Left lung (tissue), 10 donors: Measurements from ENCODE around the gene BIRC3. TPM values are rescaled to one million over a fixed set of nuclear protein-coding genes. Genes with fewer than 3 reads are reported as not detected.

Experiments
- ATAC-seq: fragments of 200-7000 bp; cut with Tn5 transposase; one replicate; pipeline ENCODE4 v1.9.1; 2020; ENCODE audit warnings: moderate library complexity
- DNase-seq, 4 donors: peaks; one replicate each; pipeline ENCODE4 v3.0.0-alpha.2; 2013 to 2020
- H3K27ac ChIP-seq, 2 donors: fragments of 200-600 bp; sonication (generic) in 1 of 2; one replicate each; pipeline versions ENCODE4 v1.5.0 to v1.8.0; 2020 to 2021
- H3K27me3 ChIP-seq, 2 donors: fragments of 200-600 bp; sonication (generic) in 1 of 2; one replicate each; pipeline versions ENCODE4 v1.5.0 to v1.8.0; 2020 to 2021
- H3K36me3 ChIP-seq, 2 donors: fragments of 200-600 bp; sonication (generic) in 1 of 2; one replicate each; pipeline versions ENCODE4 v1.5.0 to v1.8.0; 2020 to 2021
- H3K4me1 ChIP-seq, 2 donors: fragments of 200-600 bp; one replicate each; pipeline ENCODE4 v1.8.0; 2021
- H3K4me3 ChIP-seq, 2 donors: fragments of 200-600 bp; sonication (generic) in 1 of 2; one replicate each; pipeline versions ENCODE4 v1.5.0 to v1.8.0; 2020 to 2021; ENCODE audit warnings: mild to moderate bottlenecking in 1 of 2
- H3K9me3 ChIP-seq, 2 donors: fragments of 200-600 bp; sonication (generic) in 1 of 2; one replicate each; pipeline versions ENCODE4 v1.5.0 to v1.8.0; 2020 to 2021
- intact Hi-C, 2 donors: fragments of 100-400 bp; cut with DNase I; formaldehyde crosslinking; loops; one replicate each; pipeline versions ENCODE4 v1.11.2 to v1.14.2; 2022
- polyA plus RNA-seq, 6 donors: library from polyadenylated mRNA; unstranded; fragments of 120-200 nt; gene quantifications; one replicate each; pipeline ENCODE4 v1.2.1, GENCODE V29; 2013; ENCODE audit not compliant: insufficient read length in 6 of 6
- total RNA-seq, 2 donors: library from RNA; stranded (reverse); fragmentation: NEBNext Ultra II Directional; extraction: Animal tissue kit (Norgen Biotek cat#: 25700); gene quantifications; one replicate each; pipeline ENCODE4 v1.2.1, GENCODE V29; 2021
- TF ChIP-seq, protein P1 (sequence below), 2 donors: fragments of 200-600 bp; sonication (generic) in 1 of 2; IDR thresholded peaks; one replicate each; pipeline versions ENCODE4 v1.5.0 to v1.8.0; 2021; ENCODE audit warnings: antibody characterized with exemption in 2 of 2
- donor health status: DM: no; HTN: yes; CAD: no.
- donor health status: DM: no; HTN: no; CAD: no.

Gene BIRC3
- total and polyA plus RNA-seq, 8 donors: 3.2 to 28.1 (median 4.5) TPM

DNA sequence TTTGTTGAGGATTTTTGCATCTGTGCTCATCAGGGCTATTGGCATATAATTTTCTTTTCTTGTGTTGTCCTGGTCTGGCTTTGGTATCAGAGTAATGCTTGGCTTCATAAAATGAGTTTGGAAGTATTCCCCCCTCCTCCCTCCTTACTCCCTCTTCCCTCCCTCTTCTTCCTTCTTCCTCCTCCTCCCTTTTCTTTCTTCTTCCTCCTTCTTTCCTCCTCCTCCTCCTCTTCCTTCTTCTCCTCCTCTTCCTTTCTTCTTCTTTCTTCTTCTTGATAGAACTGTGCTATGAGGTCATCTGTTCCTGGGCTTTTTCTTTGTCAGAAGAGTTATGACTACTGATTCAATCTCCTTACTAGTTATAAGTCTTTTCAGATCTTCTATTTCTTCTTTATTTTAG lies 39.8 kb downstream of the BIRC3 start:
- intact Hi-C loops: no loop called here

DNA sequence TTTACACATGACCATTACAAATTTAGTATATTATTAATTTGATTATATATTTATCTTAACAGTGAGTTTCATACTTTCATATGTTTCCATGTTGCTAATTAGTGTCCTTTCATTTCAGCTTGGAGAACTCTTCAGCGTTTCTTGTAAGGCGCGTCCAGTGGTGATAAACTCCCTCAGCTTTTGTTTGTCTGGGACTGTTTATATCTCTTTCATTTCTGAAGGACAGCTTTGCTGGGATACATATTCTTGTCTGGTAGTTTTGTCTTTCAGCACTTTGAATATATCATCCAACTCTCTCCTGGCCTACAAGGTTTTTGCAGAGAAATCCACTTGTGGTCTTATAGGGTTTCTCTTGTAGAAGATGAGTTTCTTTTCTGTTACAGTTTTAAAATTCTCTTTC lies 42.1 kb downstream of the BIRC3 start:
- no peaks in the 10 kb centered on the region for H3K9me3 ChIP-seq
- H3K36me3 ChIP-seq: peaks cover 4 to 59% of the 10 kb centered on the region in 2 donors
- no peaks in the 10 kb centered on the region for H3K27me3 ChIP-seq
- H3K4me3 ChIP-seq: no peak overlapping the region
- DNase-seq (no peak), ATAC-seq (no peak)
- no peaks in the 10 kb centered on the region for H3K4me1 ChIP-seq
- intact Hi-C loops: no loop called here
- H3K27ac ChIP-seq: no peak overlapping the region
- TF ChIP-seq, protein P1, sequence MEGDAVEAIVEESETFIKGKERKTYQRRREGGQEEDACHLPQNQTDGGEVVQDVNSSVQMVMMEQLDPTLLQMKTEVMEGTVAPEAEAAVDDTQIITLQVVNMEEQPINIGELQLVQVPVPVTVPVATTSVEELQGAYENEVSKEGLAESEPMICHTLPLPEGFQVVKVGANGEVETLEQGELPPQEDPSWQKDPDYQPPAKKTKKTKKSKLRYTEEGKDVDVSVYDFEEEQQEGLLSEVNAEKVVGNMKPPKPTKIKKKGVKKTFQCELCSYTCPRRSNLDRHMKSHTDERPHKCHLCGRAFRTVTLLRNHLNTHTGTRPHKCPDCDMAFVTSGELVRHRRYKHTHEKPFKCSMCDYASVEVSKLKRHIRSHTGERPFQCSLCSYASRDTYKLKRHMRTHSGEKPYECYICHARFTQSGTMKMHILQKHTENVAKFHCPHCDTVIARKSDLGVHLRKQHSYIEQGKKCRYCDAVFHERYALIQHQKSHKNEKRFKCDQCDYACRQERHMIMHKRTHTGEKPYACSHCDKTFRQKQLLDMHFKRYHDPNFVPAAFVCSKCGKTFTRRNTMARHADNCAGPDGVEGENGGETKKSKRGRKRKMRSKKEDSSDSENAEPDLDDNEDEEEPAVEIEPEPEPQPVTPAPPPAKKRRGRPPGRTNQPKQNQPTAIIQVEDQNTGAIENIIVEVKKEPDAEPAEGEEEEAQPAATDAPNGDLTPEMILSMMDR (IDR thresholded peaks at IDR 0.05): no peak

More for the DNA sequence above, 39.8 kb downstream of the BIRC3 start:
- TF ChIP-seq, protein P1 (IDR thresholded peaks at IDR 0.05): no peak
- no peak for ATAC-seq
- H3K36me3 ChIP-seq: peaks cover 0 to 56% of the 10 kb centered on the region in 2 donors
- no peak for DNase-seq
- H3K4me3 ChIP-seq: no peak overlapping the region
- H3K9me3 ChIP-seq: no peaks in the 10 kb centered on the region
- H3K4me1 ChIP-seq: no peaks in the 10 kb centered on the region
- no peaks in the 10 kb centered on the region for H3K27me3 ChIP-seq
- H3K27ac ChIP-seq: no peak overlapping the region

DNA sequence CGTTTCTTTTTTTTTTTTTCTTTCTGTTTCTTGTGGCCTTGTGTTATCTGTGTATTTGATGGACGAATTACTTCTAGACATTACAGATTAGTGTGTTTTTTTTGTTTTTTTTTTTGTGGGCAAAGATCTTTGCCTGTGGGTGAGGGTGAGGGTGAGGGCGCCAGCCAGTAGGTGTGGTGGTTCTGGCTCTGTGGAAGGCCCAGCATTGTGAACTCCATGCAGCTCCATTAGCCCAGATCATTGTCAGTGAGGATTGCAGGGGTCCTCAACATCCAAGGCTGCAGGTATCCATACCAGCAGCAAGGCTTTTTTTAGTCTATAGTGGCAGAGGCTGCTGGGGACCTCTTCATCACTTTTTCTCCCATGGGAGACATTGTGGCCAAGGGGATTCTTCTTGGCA lies 43.4 kb downstream of the BIRC3 start:
- Histone ChIP-seq H3K36me3 (peaks cover 4 to 72% of the 10 kb centered on the region in 2 donors), H3K4me3 (no peak overlapping the region), H3K4me1 (no peaks in the 10 kb centered on the region), H3K9me3 (no peaks in the 10 kb centered on the region), H3K27ac (no peak overlapping the region), H3K27me3 (no peaks in the 10 kb centered on the region)
- intact Hi-C loops: no loop called here
- TF ChIP-seq, protein P1 (IDR thresholded peaks at IDR 0.05): no peak
- ATAC-seq (no peak), DNase-seq (no peak)

DNA sequence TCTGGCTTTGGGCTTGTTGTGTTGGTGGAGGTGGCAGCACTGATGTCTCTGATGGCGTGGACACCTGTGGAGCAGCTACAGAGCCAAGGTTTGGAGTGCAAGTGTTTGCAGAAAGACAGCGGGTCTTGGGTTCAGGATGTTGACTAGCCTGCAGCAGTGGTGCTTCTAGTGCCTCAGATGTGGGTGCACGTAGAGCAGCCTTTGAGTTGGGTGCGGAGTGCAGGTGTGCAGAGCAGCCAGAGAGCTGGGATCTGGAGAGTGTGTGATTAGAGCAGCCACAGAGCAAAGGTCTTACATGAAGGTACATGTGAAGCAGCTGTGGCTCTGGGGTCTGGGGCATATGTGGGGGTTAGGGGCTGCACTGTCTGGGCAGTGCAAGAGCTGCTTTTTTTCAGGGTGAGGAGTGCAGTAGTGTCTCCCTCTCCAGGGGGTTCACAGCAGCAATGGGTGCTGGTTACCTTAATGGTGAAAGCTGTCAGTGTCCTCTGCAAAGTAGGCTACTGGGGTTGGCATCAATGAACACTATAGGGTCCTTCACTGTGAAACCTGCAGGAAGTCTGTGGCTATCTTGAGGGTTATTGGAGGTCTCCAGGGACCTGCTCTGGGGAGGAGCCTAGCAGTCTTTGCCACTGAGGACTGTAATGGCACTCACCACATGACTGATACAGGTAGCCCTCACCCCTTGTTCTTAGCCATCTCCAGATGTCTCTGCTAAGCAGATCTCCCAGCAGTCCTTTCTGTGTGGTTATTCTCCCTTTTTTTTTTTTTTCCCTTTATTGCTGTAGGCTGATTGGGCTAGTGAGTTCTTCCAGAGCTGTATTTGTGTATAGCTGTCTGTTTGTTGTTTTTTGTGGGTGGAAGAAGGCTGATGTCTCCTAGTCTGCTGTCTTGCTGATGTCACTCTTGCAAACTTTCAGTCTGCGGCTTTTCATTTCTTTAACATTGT lies 44.1 kb downstream of the BIRC3 start:
- intact Hi-C loops: no loop called here
- Histone ChIP-seq H3K4me1 (no peaks in the 10 kb centered on the region), H3K4me3 (no peak overlapping the region), H3K27me3 (no peaks in the 10 kb centered on the region), H3K36me3 (peaks cover 4 to 78% of the 10 kb centered on the region in 2 donors), H3K9me3 (no peaks in the 10 kb centered on the region), H3K27ac (no peak overlapping the region)
- TF ChIP-seq, protein P1 (IDR thresholded peaks at IDR 0.05): no peak
- ATAC-seq: no peak
- no peak for DNase-seq

DNA sequence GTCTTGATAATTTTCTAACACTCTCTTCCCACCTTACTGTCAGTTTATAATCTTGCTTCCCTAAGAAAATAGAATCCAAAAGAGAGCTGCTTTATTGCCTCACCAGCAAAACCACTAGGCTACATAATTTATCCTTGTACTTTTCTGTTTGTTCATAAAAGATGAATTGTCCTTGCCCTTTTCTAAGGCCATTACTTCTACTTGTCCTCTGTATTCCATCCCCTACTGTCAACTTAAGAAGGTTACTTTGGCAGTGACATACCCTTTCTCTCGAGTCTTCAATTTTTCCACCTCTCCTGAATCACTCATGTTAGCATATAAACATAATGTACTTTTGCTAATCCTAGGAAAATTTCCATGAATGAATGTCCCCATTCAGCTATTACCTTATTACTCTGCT lies 47.7 kb downstream of the BIRC3 start:
- no peaks in the 10 kb centered on the region for H3K4me1 ChIP-seq
- ATAC-seq (no peak), DNase-seq (no peak)
- TF ChIP-seq, protein P1 (IDR thresholded peaks at IDR 0.05): no peak
- intact Hi-C loops: no loop called here
- peaks cover 7 to 88% of the 10 kb centered on the region in 2 donors for H3K36me3 ChIP-seq
- H3K4me3 ChIP-seq: no peak overlapping the region
- H3K27me3 ChIP-seq: no peaks in the 10 kb centered on the region
- H3K9me3 ChIP-seq: no peaks in the 10 kb centered on the region
- no peak overlapping the region for H3K27ac ChIP-seq
